GM21390 (cell line): Measurements from ENCODE around the gene TICAM2.

Experiments
- ATAC-seq: cut with Tn5 transposase; IDR thresholded peaks from one replicate; pipeline ENCODE4 v1.9.1; 2021; ENCODE audit not compliant: unreplicated experiment

TICAM2 gene

GRCh38 chr5:115541611-115542010 is 60.7 kb downstream of the TICAM2 start:
- ATAC-seq: no peak

DNA sequence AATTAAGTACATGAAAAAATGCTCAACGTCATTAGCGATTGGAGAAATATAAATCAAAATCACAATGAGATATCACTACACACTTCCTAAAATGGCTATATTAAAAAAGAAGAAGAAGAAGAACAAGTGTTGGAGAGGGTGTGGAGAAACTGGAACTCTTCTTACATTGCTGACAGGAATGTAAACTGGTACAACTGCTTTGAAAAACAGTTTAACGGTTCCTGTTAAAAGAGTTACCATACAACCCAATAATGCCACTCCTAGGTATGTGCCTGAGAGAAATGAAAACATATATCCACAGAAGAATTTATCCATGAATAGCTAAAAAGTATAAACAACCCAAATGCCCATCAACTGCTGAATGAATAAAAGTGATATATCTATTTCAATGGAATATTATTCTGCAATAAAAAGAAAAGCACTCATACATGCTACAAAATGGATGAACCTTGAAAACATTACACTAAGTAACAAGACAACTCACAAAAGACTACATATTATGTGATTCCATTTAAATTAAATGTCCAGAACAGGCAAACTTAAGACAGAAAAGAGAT is 66.7 kb downstream of the TICAM2 start:
- no peak for ATAC-seq

GRCh38 chr5:115532517-115532916 is 69.8 kb downstream of the TICAM2 start:
- ATAC-seq: no peak

DNA sequence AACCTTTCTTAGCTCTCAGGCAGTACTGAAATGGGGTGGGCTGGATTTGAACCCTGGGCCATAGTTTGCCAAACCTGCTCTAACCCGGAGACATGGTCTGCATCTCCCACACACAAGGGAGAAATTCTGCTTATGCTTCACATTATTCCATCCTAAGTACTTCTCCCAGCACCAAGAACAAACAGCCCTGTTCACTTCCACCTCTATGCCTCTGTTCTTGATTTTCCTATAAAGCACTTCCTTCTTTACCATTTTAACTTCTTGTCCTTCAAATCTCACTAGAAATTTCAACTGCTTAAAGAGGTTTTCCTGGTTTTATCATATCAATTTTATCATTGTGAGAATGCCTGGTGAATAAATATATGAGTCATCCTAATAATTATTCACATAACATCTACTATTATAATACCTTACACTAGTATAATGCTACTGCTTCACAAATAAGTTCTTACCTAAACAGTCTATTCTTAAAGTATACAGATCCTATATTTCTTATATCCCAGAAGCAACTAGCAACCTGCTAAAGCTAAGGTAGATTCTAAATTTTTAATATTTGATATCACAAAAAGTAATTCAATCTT is 70.4 kb downstream of the TICAM2 start:
- no peak for ATAC-seq

DNA sequence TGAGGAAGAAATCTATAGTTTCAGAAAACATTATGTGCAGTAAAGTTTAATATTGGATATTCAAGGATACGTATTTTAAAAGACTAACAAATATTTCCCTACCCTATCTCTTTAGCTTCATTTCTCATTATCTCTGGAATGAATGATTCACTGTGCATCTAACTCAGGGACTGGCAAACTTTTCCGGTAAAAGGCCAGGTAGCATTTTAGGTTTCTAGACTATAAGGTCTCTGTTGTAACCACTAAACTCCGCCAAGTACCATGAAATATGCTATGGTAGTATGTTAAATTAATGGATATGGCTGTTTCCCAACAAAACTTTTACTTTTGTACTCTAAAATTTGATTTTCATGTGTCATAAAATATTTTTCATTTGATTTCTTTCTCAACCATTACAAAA is 70.9 kb downstream of the TICAM2 start:
- no peak for ATAC-seq

DNA sequence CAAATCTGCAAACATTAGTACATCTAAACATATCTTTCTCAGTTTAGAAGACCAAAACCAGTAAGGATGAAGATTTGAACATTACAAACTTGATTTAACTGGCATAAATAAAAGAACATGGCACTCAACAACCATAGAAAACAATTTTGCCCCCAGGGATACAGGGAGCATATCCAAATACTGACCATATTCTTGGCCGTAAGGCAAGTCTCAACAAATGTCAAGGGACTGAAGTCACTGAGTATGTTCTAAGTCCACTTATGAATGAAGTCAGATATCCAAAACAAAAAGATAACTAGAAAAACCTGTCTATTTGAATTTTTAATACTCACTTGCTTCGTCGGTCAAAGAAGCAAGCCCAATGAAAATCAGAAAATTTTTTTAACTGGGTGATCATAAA is 71.9 kb downstream of the TICAM2 start:
- ATAC-seq: no peak
